HG03103 (cell line): Measurements from ENCODE around the gene ZBED6.
"Not testable (repeated sequence)": the region's sequence is repeated elsewhere in the genome, so short reads cannot be mapped to it uniquely, and the experiment has no call there.

Experiments
- ATAC-seq: cut with Tn5 transposase; IDR thresholded peaks from one replicate; pipeline ENCODE4 v1.9.1; 2021; ENCODE audit warnings: low read depth; ENCODE audit not compliant: unreplicated experiment

The ZBED6 gene

GRCh38 chr1:203795441-203796235, at the start of gene ZBED6, which contains the start of gene ZC3H11A:
Gene ZBED6, plus strand, starts transcription at chr1:203795623. Its CDS starts 1,900 bp downstream, at chr1:203797523.
Gene ZC3H11A, plus strand, starts transcription at chr1:203795623. Its CDS starts 21,448 bp downstream, at chr1:203817071.
- ATAC-seq = peak; percentile 97

- no peak for ATAC-seq
Measured at GRCh38 chr1:203746281-203746680, 49.1 kb upstream of the ZBED6 start.

GRCh38 chr1:203751051-203751450, 44.4 kb upstream of the ZBED6 start:
- no peak for ATAC-seq

GRCh38 chr1:203751618-203752361, 43.6 kb upstream of the ZBED6 start:
- ATAC-seq = not testable (repeated sequence)

GRCh38 chr1:203754455-203754864, 41.0 kb upstream of the ZBED6 start:
- peak; percentile 65 for ATAC-seq

GRCh38 chr1:203756036-203756435, 39.4 kb upstream of the ZBED6 start:
- no peak for ATAC-seq

GRCh38 chr1:203758749-203759148, 36.7 kb upstream of the ZBED6 start:
- not testable (repeated sequence) for ATAC-seq

- ATAC-seq = no peak
Measured at GRCh38 chr1:203760506-203760905, 34.9 kb upstream of the ZBED6 start.

GRCh38 chr1:203761958-203762357, 33.5 kb upstream of the ZBED6 start:
- not testable (repeated sequence) for ATAC-seq

GRCh38 chr1:203763505-203763904, 31.9 kb upstream of the ZBED6 start:
- no peak for ATAC-seq

GRCh38 chr1:203764105-203765028, 31.1 kb upstream of the ZBED6 start:
- ATAC-seq = peak; percentile 16

- peak; percentile 76 for ATAC-seq
Measured at GRCh38 chr1:203765029-203765837, 30.2 kb upstream of the ZBED6 start, which contains the start of gene LAX1. Gene LAX1, plus strand, starts transcription at chr1:203765183. Its CDS starts 383 bp downstream, at chr1:203765566.

GRCh38 chr1:203768256-203768655, 27.2 kb upstream of the ZBED6 start:
- ATAC-seq = no peak

GRCh38 chr1:203769505-203770343, 25.7 kb upstream of the ZBED6 start:
- no peak for ATAC-seq

GRCh38 chr1:203771901-203772301, 23.5 kb upstream of the ZBED6 start:
- no peak for ATAC-seq

GRCh38 chr1:203772836-203773235, 22.6 kb upstream of the ZBED6 start:
- no peak for ATAC-seq

- no peak for ATAC-seq
Measured at GRCh38 chr1:203776636-203777035, 18.8 kb upstream of the ZBED6 start.

GRCh38 chr1:203777596-203777995, 17.8 kb upstream of the ZBED6 start:
- no peak for ATAC-seq

GRCh38 chr1:203778146-203778545, 17.3 kb upstream of the ZBED6 start:
- no peak for ATAC-seq
